Hepatocyte (in vitro differentiated cells): ENCODE results near the gene CCSER2. TPM values are rescaled to one million over a fixed set of nuclear protein-coding genes. Genes with fewer than 3 reads are reported as not detected.

ENCODE experiments used
- DNase-seq: peaks from one replicate; pipeline ENCODE4 v3.0.0-alpha.2; 2016; ENCODE audit warnings: low spot score
- H2AFZ ChIP-seq: fragments of 200-600 bp; sonication (generic); 2 replicates; pipeline ENCODE4 v1.6.0; 2016; ENCODE audit warnings: antibody characterized with exemption, mild to moderate bottlenecking
- H3K27ac ChIP-seq: fragments of 200-600 bp; sonication (generic); 2 replicates; pipeline ENCODE4 v1.5.1; 2016; ENCODE audit warnings: mild to moderate bottlenecking
- H3K27me3 ChIP-seq: fragments of 200-600 bp; sonication (generic); 2 replicates; pipeline ENCODE4 v1.6.1; 2016
- H3K36me3 ChIP-seq: fragments of 200-600 bp; sonication (generic); replicated peaks from 2 replicates; pipeline ENCODE4 v1.5.1; 2016; ENCODE audit warnings: low read depth; ENCODE audit not compliant: insufficient read depth
- H3K4me1 ChIP-seq: fragments of 200-600 bp; sonication (generic); 2 replicates; pipeline ENCODE4 v1.5.1; 2016; ENCODE audit warnings: mild to moderate bottlenecking, moderate library complexity; ENCODE audit not compliant: insufficient read depth
- H3K4me2 ChIP-seq: fragments of 200-600 bp; sonication (generic); 2 replicates; pipeline ENCODE4 v1.6.0; 2016
- H3K4me3 ChIP-seq: fragments of 200-600 bp; sonication (generic); 2 replicates; pipeline ENCODE4 v1.5.1; 2016; ENCODE audit warnings: mild to moderate bottlenecking
- H3K79me2 ChIP-seq: fragments of 200-600 bp; sonication (generic); 2 replicates; pipeline ENCODE4 v1.6.0; 2017; ENCODE audit warnings: mild to moderate bottlenecking
- H3K9me2 ChIP-seq: fragments of 200-600 bp; sonication (generic); replicated peaks from 2 replicates; pipeline ENCODE4 v1.6.0; 2017; ENCODE audit warnings: mild to moderate bottlenecking; ENCODE audit not compliant: insufficient read depth
- H3K9me3 ChIP-seq: fragments of 200-600 bp; sonication (generic); 2 replicates; pipeline ENCODE4 v1.5.1; 2016; ENCODE audit warnings: low read depth, mild to moderate bottlenecking
- H4K20me1 ChIP-seq: fragments of 200-600 bp; sonication (generic); 2 replicates; pipeline ENCODE4 v1.6.0; 2016; ENCODE audit warnings: mild to moderate bottlenecking; ENCODE audit not compliant: insufficient read depth, poor library complexity, severe bottlenecking
- CTCF ChIP-seq: fragments of 200-600 bp; sonication (generic); IDR thresholded peaks from 2 replicates; pipeline ENCODE4 v1.5.1; 2016; ENCODE audit warnings: antibody characterized with exemption, mild to moderate bottlenecking; ENCODE audit not compliant: poor library complexity
- EZH2 ChIP-seq: fragments of 200-600 bp; sonication (generic); IDR thresholded peaks from 2 replicates; pipeline ENCODE4 v1.6.1; 2016; ENCODE audit warnings: antibody characterized with exemption, mild to moderate bottlenecking, borderline replicate concordance
- EZH2phosphoT487 ChIP-seq: fragments of 200-600 bp; sonication (generic); IDR thresholded peaks from one replicate; pipeline ENCODE4 v1.6.1; 2018; ENCODE audit warnings: antibody characterized with exemption, mild to moderate bottlenecking, low read depth, moderate library complexity; ENCODE audit not compliant: unreplicated experiment, severe bottlenecking
- WGBS: methylation state at CpG from one replicate; pipeline ENCODE4 v1.1.6; 2016; ENCODE audit warnings: low lambda C conversion rate; ENCODE audit errors: missing lambda C conversion rate; 5-methylcytosine and 5-hydroxymethylcytosine counted together
- polyA plus RNA-seq: library from polyadenylated mRNA; unstranded; fragments of >200 nt; fragmentation: Nextera tagmentation; extraction: Ambion mirVana; gene quantifications from 2 replicates; pipeline ENCODE4 v1.2.1, GENCODE V29; 2016
- total RNA-seq: library from RNA; depleted of rRNA; stranded (reverse); fragments of >200 nt; gene quantifications from 2 replicates; pipeline ENCODE4 v1.2.3, GENCODE V29; 2014

Gene CCSER2
- total and polyA plus RNA-seq, 2 experiments from 2014 or later = 36.5 to 39.7 TPM

DNA sequence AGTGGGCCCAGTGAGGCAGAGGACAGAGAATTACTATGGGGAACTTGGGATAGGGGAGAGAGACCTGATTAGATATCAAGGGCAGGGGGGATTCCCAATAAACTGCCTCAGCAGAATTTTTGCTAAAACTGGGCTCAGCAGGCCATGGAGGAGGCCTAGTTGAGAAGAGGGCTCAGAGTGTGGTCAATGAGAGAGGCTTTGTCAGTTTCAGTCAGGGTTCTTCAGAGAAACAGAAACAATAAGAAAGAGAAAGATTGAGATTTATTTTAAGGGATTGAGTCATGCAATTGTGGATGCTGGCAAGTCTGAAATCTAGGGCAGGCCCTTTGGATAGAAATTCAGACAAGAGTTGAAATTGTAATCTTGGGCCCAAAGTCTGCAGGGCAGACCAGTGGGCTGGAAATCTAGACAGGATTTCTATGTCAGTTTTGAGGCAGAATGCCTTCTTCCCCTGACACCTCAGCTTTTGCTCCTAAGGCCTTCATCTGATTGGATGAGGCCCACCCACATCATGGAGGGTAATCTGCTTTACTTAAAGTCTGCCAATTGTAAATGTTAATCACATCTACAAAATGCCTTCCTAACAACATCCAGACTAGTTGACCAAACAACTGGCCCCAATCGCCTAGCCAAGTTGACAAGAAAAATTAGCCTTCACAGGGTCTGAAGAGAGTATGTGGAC lies 33.5 kb upstream of the CCSER2 start:
- Histone ChIP-seq H3K4me3 (no peak overlapping the region), H3K4me2 (no peak overlapping the region), H3K36me3 (no peaks in the 10 kb centered on the region), H2AFZ (no peak overlapping the region), H3K9me2 (no peaks in the 10 kb centered on the region), H3K79me2 (no peaks in the 10 kb centered on the region), H3K9me3 (no peaks in the 10 kb centered on the region), H3K27me3 (peaks cover 3% of the 10 kb centered on the region), H4K20me1 (no peaks in the 10 kb centered on the region), H3K27ac (no peak overlapping the region), H3K4me1 (no peaks in the 10 kb centered on the region)
- DNase-seq = no peak
- 82% methylated on average over 1 of the region's 1 CpG for WGBS
- no peak for TF ChIP-seq CTCF
- TF ChIP-seq EZH2 = no peak
- no peak for TF ChIP-seq EZH2phosphoT487

- TF ChIP-seq EZH2phosphoT487 (no peak), CTCF (no peak), EZH2 (no peak)
- H3K4me3 ChIP-seq = no peak overlapping the region
- H3K4me1 ChIP-seq = no peaks in the 10 kb centered on the region
- WGBS = 65% methylated on average over 10 of the region's 10 CpGs
- no peaks in the 10 kb centered on the region for H3K79me2 ChIP-seq
- no peak for DNase-seq
- no peak overlapping the region for H3K27ac ChIP-seq
- H3K27me3 ChIP-seq = peaks cover 3% of the 10 kb centered on the region
- no peak overlapping the region for H3K4me2 ChIP-seq
- no peaks in the 10 kb centered on the region for H3K36me3 ChIP-seq
- no peaks in the 10 kb centered on the region for H4K20me1 ChIP-seq
- no peaks in the 10 kb centered on the region for H3K9me2 ChIP-seq
- H2AFZ ChIP-seq = no peak overlapping the region
- H3K9me3 ChIP-seq = no peaks in the 10 kb centered on the region
These were observed 32.1 kb upstream of the CCSER2 start for GRCh38 chr10:84296091-84296981.

DNA sequence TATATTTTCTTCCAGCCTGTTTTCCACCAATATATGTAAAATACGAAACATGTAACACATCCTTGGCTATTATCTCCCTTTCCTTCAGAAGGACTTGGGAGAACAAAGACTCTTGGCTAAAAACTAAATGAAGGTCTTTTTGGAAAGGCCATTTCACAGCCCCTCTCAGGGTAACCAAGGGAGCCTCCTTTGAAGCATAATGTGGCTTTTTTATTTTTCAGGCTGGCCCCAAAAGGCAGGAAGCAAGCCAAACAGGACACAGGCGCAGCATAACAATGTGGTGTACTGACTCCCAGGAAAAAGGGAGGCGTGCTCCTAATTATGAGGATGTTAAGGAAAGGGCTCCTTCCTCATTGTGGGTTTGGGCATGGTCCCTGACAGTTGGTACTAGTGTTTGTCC lies 30.3 kb upstream of the CCSER2 start:
- Histone ChIP-seq H3K79me2 (no peaks in the 10 kb centered on the region), H4K20me1 (no peaks in the 10 kb centered on the region), H3K9me3 (no peaks in the 10 kb centered on the region), H2AFZ (no peak overlapping the region), H3K27ac (no peak overlapping the region), H3K4me3 (no peak overlapping the region), H3K36me3 (no peaks in the 10 kb centered on the region), H3K9me2 (no peaks in the 10 kb centered on the region), H3K4me2 (no peak overlapping the region), H3K27me3 (peaks cover 3% of the 10 kb centered on the region), H3K4me1 (no peaks in the 10 kb centered on the region)
- no peak for TF ChIP-seq EZH2
- WGBS = 90% methylated on average over 3 of the region's 3 CpGs
- DNase-seq = no peak

DNA sequence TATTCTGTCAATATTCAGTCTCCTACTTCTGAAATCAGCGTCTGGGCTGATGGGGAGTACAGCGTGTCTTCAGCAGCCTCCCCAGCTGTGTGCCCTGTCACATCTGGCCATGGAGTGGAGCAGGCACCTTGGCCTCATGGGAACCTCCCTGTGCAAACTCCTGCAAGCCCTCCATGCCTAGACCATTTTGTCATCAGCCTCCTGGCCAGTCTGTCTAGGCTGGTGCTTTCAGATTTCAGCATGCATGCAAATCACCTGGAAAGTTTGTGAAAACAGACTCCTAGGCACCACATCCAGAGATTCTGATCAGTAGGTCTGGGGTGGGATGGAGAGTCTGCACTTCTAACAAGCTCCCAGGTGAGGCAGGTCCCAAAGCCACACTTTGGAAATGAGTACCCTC lies 26.2 kb upstream of the CCSER2 start:
- peaks cover 3% of the 10 kb centered on the region for H3K27me3 ChIP-seq
- no peaks in the 10 kb centered on the region for H3K36me3 ChIP-seq
- no peaks in the 10 kb centered on the region for H4K20me1 ChIP-seq
- H3K27ac ChIP-seq = no peak overlapping the region
- no peak overlapping the region for H3K4me2 ChIP-seq
- H3K4me1 ChIP-seq = no peaks in the 10 kb centered on the region
- no peak for TF ChIP-seq CTCF
- no peak for TF ChIP-seq EZH2
- no peak for TF ChIP-seq EZH2phosphoT487
- DNase-seq = no peak
- no peaks in the 10 kb centered on the region for H3K79me2 ChIP-seq
- H3K4me3 ChIP-seq = no peak overlapping the region
- H2AFZ ChIP-seq = no peak overlapping the region
- no peaks in the 10 kb centered on the region for H3K9me3 ChIP-seq
- 74% methylated on average over 2 of the region's 2 CpGs for WGBS
- no peaks in the 10 kb centered on the region for H3K9me2 ChIP-seq
